T follicular helper cell (primary cell): Measurements from ENCODE around the gene HPSE2.
"Not testable (repeated sequence)": the region's sequence is repeated elsewhere in the genome, so short reads cannot be mapped to it uniquely, and the experiment has no call there.

Experiments
- DNase-seq: peaks from one replicate; pipeline ENCODE4 v3.0.0-alpha.2; 2020; ENCODE audit warnings: low read depth
- total RNA-seq, 2 experiments: gene quantifications; one replicate each; lab custom pipeline; 2026; lab: John Stamatoyannopoulos, UW

The HPSE2 gene
- total RNA-seq: 0 to 0.06 reads per million in 2 experiments

DNA sequence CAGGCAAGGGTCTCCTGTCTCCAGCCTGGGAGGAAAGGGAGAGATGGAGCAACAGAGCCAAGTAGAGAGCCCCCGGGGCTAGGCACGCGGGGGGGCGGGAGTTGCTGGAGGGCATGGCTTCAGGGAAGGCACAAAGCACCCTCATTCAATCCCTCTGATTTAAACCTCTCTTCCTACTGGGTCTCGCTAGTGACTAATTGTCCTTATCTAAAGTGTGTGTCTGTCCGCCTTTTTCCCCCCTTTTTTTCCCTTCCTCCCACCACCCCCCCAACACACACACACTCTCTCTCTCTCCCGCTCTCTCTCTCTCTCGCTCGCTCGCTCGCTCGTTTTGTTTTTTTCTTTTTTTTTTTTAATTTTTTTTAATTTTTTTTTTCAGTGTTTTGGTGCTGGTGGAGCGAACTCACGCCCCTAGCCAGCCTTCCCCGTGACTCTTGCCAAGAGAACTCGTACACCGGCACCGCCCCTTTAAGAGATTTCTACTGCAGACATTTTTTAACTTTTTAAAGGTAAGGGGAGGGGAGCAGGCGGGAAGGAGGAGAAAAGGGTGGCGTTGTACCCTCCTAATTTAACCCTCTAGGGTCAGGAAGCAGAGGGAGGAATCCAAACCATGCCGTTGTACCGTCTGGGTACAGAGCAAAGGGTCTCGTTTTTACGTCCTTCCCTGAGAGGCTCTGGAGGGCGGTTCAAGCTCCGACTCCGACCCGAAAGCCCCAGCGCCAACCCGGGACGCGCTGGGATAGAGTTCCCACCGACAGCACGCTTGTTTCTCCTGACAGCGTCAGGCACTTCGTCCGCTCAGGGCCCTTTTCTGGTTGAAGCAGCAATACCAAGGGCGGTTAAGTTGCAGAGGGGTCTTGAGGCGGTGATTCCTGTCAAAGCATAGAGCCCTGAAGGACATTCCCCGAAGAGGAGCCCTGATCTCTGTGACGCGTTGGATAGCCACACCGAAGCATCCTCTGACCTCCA lies at the start of gene HPSE2:
TSS of gene HPSE2 (minus strand) at position 195 of the 969 bp plus-strand sequence.
- no peak for DNase-seq

DNA sequence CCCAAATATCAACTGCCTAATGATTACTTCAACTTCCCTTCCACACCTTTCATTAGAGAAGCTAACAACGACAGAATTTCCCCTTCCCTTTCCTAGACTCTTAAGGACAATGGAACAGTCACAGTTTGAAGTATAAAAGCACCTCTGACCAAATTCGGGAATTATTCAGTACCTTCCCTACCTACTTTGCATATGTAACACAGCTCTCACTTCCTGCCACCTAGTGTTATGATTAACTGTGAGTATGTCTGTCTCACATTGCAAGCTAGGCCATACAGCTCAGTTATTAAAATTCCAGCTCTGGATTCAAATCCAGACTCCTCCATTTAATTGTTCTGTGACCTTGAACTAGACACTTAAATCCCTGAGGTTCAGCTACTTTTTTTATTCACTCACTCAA lies 44.8 kb upstream of the HPSE2 start:
- DNase-seq: no peak

DNA sequence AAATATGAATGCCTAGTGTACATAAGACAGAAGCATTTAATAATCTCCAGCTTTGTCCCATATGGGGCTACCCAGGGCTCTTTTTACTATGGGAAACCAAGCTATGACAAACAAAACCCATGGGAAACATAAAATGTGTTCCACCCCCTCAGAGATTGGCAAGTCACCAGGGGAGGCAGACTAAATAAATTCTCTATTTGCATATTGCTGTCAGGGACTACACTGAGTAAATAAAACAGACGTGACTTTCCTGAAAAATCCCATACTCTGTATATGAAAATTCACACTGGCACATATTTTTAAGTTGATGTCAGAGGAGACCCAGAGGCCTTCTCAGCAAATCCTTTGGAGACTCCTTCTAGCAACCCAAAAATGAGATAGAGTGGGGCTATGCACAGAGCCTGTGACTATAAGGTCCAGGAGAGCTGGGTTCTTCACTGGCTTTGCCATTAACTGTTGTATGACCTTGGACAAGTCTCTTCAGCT lies 44.0 kb upstream of the HPSE2 start:
- no peak for DNase-seq

DNA sequence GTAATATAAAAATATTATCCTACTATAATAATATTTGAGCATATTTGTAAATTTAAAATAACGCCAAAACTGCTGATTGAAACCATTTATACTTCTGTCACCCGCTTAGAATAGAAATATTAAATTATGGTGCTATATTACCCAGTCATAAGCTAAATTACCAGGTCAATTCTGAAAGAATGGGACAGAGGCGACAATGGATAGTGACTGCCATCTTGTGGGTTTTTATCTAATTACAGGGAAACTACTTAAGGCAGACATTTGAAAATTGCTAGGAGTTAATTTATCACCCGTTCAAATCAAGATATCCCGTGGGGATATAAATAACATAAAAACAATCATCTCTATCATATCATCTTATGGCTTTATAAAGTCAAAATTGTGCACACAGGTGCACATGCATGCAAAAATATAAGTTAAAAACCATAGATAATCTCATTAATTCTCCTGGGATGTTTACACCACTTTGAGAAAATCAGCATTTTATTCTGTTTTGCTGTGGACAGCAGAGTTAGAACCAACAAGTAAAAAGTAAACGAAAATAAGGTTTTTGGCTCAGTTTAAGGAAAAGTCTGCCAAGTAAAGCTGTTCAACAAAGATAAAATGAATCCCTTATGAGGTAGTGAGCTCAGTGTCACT lies 41.3 kb upstream of the HPSE2 start:
- no peak for DNase-seq

DNA sequence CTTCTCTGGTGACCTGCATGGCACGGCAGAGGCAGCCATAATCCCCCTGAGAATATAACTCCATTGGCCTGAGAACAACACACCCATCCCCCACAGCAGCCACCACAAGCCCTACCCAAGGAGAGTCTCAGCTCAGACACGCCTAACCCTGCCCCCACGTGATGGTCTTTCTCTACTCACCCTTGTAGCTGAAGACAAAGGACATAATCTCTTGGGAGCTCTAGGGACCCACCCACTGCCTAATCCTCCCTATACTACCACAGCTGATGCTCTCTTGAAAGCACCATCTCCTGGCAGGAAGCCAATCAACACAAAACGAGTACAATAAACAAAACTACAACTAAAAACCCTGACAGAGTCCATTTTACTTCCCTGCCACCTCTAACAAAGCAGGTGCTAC lies 30.7 kb upstream of the HPSE2 start:
- DNase-seq: no peak

DNA sequence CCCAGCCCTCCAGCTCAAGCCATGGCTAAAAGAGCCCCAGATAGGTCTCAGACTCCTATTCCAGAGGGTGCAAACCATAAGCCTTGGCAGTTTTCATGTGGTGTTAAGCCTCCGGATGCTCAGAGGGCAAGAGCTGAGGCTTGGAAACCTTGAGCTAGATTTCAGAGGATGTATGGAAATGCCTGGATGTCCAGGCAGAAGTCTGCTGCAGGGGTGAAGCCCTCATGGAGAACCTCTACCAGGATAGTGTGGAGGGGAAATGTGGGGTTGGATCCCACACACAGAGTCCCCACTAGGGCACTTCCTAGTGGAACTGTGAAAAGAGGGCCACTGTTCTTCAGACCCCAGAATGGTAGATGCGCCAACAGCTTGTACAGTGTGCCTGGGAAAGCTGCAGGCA lies 13.2 kb upstream of the HPSE2 start:
- no peak for DNase-seq

DNA sequence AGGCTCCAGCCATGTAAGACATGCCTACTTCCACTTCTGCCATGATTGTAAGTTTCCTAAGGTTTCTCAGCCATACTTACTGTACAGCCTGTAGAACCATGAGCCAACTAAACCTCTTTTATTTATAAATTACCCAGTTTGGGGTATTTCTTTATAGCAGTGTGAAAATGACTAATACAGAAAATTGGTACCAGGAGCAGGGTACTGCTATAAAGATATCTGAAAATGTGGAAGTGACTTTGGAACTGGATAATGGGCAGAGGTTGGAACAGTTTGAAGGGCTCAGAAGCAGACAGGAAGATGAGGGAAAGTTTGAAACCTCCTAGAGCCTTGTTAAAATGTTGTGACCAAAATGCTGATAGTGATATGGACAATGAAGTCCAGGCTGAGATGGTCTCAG lies 12.2 kb upstream of the HPSE2 start:
- not testable (repeated sequence) for DNase-seq

DNA sequence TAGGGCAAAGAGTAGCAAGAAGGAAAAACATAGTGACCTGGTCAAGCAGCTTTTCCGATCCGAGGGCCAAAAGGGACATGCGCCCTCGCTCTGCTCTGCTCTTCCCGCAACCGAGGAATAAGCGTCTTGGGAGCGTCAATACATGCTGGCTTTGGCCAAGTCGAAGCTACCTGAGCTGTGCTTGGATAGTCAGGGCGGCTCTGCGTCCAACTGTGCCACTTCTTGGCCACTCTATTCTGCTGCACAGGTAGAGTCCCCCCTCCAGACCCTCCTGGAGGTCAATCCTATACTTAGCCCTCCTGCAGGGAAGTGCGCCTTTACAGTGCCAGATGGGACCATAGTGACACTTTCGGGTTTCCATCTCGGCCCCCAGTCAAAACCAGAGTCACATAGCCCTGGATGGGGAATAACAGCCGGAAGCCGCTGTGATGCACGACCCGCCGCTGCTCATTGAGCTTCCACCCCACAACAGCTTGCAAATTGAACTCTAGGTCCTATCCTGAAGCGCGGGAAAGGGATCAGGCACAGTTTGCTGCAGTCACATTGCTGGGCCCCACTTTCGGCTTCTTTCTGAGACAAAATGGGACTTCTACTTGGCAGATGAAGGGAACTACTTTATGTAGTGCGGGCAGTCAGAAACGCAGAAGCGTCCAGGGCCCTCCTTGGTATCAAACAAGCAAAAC lies 1.1 kb upstream of the HPSE2 start:
- no peak for DNase-seq

DNA sequence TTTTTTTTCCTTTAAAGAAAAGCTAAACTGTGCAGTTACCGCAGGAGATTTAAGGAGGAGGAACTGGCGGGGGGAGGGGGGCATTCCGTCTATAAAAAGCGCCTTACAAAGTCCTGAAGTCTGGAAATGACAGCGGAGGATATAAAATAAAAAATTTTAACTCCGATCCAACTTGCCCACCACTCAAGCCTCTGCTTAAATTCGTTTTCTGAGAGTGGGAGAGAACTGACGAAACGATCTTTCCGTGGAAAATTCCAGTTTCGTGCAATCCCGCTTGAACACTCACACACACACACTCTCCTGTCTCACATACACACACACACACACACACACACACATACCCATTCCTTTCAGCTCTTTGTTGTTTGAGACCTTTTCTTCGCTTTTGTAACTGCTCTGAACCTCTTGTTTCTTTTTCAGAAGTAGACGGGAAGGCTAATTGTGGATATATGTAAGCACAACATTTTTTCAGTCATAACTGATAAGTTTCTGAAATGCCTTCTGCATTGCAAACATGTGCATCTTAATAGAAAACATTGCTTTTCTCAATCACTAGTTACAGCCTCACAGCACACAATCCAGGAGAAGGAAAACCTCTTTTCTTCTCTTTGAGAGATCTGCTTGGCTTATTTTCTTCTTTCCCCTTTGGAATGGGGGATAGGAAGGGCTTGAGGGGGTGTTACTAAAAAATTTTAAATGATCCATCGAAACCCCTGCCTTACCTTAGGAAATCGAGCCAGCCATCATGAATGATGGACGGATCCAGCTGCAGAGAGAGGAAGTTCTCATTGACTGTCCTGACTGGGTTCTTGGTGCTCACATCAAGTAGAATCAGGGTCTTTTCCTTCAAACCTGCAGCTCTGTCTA lies 628 bp downstream of the HPSE2 start:
- no peak for DNase-seq

DNA sequence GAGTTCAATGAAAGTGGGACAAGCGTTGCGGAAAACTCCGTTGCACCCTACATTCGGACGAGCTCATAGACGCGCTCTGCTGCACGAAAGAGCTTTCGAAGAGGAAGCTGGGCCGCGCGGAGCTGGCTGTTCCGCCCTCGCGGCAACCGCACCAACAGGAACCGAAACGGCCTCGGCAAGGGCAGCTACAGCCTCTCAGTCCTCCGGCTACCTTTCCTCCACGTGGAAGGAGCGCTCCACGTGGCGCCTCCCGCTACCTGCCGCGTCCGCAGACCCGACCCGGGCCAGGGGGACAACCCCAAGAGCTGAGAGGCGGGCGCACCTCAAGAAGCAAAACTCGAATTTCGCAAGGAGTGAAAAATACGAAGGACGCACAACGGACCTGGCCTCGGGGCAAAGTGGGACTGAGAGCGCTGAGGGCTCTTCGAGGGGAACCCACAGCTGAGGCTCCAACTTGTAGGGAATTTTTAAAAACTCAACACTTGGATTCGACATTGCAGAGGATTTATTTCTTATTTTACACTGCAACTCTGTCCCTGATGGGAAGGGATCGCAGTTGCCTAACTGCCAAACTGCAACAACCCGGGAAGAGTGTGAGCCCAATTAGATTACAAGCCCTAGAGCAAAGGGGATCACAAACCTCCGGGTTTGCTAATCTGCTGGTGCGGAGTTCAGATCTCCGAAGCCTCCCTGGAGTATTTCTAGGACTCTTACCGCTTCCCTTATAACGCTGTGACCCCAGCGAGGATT lies 1.4 kb downstream of the HPSE2 start:
- no peak for DNase-seq

DNA sequence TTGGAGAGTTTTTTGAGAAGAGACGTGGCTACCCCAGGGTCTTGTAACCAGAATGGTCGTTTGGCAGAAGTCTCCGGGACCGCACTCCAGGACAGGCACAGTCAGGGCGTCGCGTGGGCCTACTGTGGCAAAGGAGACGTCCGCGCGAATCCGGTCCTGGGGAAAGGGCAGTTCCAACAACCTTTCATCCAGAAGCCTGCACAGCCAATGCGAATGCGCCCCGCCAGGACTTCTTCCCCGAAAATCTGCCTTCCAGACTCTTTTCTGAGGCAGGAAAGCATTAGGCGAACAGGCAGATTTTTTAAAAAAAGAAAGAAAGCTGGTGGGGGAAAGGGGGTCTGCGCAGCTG lies 2.0 kb downstream of the HPSE2 start:
- no peak for DNase-seq

DNA sequence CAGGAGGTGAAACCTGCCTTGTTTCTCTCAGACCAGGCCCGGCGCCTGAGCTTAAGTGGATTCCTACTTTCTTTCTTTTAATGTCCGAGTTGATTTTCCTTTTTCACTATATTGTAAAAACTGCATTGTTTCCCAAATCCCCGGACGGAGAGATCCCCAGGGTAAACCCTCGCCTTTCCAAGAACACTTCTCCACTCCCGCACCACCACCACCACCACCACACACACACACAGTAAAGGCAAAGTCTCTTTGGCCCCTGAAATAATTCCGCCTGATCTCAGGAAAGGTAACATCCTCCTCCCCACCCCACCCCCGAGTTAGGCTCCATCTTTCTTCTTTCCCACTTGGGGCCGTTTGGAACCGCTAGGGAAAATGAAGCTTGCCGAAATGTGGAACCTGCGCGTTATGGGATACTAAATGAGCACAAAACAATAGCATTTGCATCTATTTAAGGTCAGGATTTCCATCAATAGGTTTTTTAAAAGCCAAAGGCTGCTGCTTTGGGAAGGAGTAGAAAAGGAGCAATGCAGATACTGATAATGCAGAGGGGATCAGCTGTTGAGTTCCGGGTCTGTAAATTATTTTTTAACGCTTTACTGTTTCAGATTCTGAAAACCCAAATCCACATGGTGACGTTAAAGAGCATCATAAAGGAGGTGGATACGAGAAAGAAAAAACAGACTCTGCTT lies 2.5 kb downstream of the HPSE2 start:
- DNase-seq: no peak

DNA sequence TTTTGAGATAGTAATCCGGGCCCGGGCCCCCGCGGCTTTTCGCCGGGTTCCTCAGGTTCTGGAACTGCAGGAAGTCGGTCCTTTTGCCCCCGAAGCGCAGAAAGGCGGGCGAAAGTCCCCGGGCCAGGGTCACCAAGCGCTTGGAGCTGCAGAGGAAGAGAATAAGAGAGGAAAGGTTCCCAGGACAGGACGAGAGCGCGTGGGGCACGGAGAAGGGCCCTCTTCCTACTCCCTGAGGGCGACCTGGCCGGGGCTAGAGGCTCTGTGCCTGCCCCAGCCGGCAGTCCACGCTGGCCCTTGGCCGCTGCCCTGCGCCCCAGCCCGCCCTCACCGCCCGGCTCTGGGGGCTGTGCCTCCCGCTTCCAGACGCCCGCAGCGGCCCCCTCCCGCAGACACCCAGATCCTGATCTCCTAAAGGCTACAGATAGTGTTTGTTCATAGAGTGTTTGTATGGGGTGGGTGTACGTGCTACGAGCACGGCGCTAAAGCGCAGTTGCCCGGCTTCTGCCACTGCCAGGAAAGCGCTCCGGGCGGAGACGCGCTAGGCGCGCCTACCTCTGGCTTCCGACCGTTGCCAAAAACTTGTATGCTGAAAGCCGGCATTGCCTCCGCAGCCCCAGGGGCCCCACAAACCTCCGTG lies 3.2 kb downstream of the HPSE2 start:
- DNase-seq: no peak

DNA sequence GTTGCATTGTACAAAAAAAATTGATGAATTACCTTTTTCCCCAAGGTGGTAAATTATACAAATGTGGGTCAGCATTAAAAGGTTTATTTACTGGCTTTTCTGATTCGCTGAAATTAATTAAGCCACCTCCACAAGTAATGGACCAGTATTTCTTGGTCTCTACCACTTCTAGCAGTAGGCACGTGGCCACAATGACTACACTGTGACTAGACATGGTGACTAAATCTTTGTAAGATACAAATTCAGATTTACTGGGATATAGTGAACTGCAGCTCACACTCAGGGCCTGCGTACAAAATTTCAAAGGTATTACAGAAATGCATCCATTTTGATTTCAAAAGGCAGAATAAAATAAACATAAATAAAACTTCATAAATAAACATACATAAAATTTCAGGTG lies 10.9 kb downstream of the HPSE2 start:
- DNase-seq: no peak

DNA sequence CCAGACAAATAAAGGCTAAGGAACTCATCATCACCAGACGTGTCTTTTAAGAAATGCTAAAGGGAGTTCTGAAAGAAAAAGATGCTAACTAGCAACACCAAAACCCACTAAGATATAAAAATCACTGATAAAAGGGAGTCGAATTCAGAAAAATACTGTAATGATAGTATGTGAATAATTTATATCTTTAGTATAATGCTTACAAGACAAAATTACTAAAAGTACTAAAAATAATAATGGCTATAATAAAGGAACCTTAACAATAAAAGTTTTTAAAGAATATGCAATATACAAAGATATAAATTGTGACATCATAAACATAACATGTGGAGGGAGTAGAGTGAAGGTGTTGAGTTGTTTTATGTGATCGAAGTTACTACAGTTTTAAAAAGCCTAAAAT lies 28.3 kb downstream of the HPSE2 start:
- no peak for DNase-seq

DNA sequence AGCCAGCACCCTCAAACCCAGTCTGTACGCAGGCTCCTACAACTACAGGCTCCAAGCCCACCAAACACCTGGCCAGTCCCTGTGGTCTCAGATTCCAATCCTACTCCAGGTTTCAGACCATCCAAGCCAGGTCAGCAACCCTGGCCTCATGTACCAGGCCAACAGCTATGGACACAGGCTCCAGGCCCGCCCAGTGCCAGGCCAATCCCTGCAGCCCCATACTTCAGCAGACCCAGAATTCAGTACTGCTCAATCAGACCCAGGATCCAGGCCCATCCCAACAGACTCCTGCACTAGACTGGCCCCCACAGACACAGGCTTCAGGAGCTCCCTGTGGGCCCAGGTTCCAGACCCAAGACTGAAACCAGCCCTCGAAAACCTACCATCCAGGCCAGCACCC lies 32.3 kb downstream of the HPSE2 start:
- DNase-seq: no peak

DNA sequence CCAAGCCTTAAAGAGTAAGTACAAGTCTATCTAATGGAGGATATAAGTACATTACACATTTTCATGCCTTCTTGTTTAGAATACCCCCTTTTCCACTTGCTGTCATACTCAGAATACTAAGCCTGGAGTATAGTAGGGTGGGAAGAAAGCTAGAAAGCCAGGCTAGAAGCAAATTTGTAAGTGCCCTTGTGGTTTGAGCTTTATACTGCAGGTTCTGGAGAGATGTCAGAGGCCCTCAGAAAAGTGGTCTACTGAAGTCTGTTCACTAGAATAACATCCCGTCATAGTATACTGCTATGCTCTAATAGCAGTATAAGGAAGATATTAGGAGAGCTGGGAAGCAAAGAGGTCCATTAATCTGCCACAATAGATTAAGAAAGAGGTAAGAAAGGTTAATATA lies 62.7 kb downstream of the HPSE2 start:
- no peak for DNase-seq

DNA sequence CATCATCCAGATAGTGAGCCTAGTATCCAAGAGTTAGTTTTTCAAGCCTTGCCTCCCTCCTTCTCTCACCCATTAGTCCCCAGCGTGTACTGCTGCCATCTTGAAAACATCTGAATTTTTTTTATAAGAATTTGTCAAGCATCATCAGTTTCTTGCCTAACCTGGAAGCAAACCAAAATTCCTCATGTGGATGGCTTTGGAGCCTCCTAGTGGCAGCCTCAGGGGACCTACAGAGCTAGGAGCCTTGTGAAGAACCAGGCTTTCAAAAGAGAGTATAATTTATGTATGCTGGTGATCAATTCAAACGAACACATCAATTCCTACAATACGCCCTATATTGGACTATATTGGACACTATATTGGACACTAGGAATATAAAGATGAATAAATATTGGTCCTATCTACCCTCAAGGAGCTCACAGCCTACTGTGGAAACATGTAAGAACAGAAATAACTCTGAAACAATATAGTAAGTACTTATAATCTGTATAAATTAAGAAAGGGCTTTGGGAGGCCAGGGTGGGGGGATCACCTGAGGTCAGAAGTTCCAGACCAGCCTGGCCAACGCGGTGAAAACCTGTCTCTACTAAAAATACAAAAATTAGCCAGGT lies 63.4 kb downstream of the HPSE2 start:
- no peak for DNase-seq

DNA sequence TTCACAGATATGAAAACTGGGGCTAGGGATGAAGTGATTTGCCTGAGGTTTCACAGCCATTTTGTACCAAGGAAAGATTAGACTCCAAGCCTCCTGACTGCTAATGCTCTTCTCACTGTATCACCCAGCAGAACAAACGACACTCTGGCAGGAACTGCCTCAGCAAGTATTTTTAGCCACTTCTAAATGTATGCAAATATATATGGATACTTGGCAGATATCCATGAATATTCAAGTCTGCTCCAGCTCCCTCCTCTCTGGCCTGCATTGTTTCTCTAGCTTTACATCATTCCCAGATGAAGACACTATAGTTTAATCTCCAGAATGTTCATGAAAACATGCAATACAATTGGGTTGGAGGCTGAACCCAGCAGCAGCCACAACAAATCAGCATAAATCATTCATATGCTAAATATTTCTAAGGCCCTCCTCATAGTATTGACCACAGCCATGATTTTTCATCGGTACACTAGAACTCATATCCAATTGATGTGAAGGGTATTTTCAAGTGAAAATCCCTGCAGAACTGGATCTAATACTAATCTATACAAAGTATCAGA lies 65.5 kb downstream of the HPSE2 start:
- DNase-seq: no peak
